GM18868 (cell line): ENCODE results near the gene TOMM34.

Source experiments
- ATAC-seq: cut with Tn5 transposase; IDR thresholded peaks from one replicate; pipeline ENCODE4 v1.9.1; 2021; ENCODE audit warnings: mild to moderate bottlenecking, moderate library complexity; ENCODE audit not compliant: unreplicated experiment

Gene TOMM34

DNA sequence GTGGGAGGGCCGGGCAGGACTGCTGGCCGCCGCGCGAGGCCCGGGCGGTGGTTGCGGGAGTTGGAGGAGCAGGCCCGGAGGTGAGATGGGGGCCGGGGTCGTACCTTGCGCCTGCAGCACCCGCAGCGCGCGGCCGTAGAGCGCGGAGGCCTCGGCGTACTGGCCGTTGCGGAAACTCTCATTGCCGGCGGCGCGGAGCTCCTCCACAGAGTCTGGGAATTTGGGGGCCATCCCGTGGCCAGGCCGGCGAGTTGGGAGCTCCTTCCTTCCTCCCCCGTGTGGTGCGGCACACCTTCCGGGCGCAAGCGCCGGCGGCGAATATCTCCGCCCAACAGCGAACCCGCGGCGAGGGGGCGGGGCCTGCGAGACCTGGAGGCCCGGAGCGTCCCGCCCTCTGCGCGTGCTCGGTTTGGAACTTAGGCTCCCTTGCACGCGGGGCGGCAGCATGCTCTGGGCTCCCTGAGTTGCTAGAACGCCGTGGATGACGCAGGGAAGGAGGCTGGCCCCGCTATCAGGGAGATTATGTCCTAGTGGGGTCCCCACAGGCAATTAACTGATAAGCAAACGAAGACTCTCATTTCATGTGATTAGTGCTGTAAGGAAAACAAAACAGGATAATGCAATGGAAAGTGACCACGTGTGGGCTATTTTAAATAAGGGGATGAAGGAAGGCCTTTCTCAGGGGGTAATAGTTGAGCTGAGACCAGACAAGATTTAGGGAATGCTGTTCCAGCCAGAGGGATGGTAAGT, at the start of gene TOMM34:
Gene TOMM34 (minus strand): TSS at position 295 of the 750 bp plus-strand sequence. CDS start 64 bp downstream, at position 231.
- peak; percentile 92 for ATAC-seq

- no peak for ATAC-seq
Observed at GRCh38 chr20:45008521-45009049, 48.4 kb upstream of the TOMM34 start.

- no peak for ATAC-seq
Observed at GRCh38 chr20:44997668-44998067, 37.5 kb upstream of the TOMM34 start.

- no peak for ATAC-seq
Observed at GRCh38 chr20:44997171-44997570, 37.0 kb upstream of the TOMM34 start.

- no peak for ATAC-seq
Observed at GRCh38 chr20:44993343-44993742, 33.1 kb upstream of the TOMM34 start.

DNA sequence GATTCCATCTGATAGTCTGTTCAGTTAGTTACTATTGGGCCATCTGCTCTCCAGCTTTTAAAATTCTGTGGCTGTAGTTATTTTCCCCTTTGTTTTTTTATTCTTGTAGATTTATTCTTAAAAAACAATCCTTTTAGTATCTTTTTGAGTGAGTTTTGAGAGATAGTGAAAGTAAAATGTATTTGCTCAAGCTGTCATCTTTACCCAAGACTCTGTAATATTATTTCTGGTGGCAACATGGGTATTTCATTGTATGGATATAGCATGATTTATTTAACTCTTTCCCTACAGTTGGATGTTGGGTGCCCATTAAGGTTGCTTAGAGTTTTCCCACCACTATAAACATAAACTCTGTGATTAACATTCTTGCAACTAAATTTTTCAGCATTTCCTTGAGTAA, 30.8 kb upstream of the TOMM34 start:
- ATAC-seq, result no peak

GRCh38 chr20:44990425-44990824, 30.2 kb upstream of the TOMM34 start:
- no peak for ATAC-seq

GRCh38 chr20:44988631-44989171, 28.5 kb upstream of the TOMM34 start:
- ATAC-seq, result no peak

GRCh38 chr20:44983093-44983674, 23.0 kb upstream of the TOMM34 start:
- no peak for ATAC-seq

DNA sequence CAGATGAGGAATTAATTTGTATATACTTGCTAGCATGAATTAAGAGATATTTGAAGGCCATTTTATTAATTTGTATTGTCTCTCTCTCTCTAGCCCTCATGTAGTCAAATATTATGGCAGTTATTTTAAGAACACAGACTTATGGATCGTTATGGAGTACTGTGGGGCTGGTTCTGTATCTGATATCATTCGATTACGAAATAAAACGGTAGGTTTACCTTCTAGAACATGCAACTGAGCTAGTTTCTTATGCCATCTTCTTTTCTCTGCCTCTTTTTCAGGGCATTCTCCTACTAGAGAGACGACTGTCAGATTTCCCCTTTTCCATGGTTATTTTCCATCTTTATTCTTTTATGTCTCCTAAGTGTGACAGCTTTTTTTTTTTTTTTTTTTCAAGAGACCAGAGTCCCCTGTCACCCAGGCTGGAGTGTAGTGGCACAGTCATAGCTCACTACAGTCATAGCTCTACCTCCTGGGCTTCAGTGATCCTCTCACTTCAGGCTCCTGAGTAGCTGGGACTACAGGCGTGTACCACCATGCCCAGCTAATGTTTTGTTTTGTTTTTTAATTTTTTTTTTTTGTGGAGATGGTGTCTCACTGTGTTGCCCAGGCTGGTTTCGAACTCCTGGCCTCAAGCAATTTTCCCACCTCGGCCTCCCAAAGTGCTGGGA, 21.7 kb upstream of the TOMM34 start:
- no peak for ATAC-seq

GRCh38 chr20:44979090-44979621, 19.0 kb upstream of the TOMM34 start:
- peak; percentile 90 for ATAC-seq

- ATAC-seq, result no peak
Observed at GRCh38 chr20:44976698-44977097, 16.5 kb upstream of the TOMM34 start.

DNA sequence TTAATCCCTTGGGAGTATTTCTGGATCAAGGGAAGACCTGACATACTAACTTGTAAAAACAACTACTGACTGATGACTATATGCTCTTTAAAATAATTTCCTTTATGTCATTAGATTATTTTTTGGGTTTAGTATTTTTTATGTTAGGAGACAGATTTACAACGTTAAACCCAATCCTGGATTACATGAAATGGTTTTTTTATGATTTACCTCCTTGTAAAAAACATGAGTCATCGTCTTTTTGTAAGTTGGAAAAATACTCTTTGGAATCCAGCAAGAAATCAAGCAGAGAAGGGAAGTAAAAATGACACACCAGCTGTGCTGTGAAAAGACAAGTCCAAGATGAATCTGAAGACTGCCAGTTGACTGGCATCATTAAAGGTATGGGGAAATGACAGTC, 12.9 kb upstream of the TOMM34 start:
- no peak for ATAC-seq

- no peak for ATAC-seq
Observed at GRCh38 chr20:44970243-44970757, 10.1 kb upstream of the TOMM34 start.

DNA sequence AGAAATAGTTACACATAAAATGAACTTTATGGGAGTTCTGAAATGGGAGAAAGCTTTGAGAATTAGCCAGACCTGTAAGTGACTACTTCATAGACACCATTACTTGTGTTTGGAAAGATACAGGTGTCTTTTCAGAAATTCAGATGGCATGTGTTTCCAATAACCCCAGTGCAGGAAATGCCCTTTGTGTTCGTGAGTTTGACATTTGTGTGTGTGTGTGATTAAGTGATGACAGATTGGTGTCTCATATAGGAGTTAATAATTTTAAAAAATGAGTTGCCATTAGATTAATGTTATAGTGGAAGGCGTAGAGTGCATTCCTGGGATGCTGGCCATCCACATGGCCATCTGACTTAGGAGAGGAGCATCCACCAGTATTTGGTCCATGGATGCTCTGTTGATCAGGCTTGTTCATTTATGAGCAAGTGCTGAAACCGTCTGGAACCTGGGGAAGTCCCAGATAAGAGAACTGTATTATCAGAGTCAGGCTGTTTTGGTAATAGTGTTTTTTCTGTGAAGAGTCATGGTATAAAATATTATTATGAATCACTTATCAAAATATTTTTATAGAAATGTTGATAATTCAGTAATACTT, 9.2 kb upstream of the TOMM34 start:
- ATAC-seq, result no peak

- ATAC-seq, result no peak
Observed at GRCh38 chr20:44967207-44967807, 7.1 kb upstream of the TOMM34 start.

GRCh38 chr20:44966030-44966961, 6.1 kb upstream of the TOMM34 start, which contains the start of gene STK4:
Gene STK4, plus strand, starts transcription at chr20:44966512. Its CDS starts 57 bp downstream, at chr20:44966569.
- peak; percentile 71 for ATAC-seq

DNA sequence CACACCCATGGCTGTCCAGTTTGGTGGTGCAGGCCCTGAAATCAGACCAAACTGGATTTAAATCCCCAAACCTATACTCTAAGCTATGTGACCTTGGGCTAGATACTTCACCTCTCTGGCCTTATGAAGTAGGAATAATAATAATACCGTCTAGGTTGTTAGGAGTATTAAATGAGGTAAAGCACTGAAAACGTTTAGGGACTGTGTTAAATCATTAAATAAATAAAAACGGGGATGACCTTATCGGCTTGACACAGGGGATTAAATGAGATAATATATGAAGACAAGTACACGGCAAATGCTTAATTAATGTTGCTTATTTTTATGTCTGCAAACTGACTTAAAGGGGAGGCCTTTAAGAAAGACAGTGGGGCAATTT, 5.4 kb upstream of the TOMM34 start:
- no peak for ATAC-seq
